WERI-Rb-1 (cell line): ENCODE measurements around the gene OR13C2.
"Not testable (repeated sequence)": the region's sequence is repeated elsewhere in the genome, so short reads cannot be mapped to it uniquely, and the experiment has no call there.

Experiments used
- DNase-seq: peaks from one replicate; pipeline ENCODE4 v3.0.0-alpha.2; 2020
- H3K27ac ChIP-seq: fragments of 250-450 bp; sonication (Bioruptor Pico); 2 replicates; pipeline ENCODE4 v1.5.1; 2020; ENCODE audit warnings: mild to moderate bottlenecking, moderate library complexity
- H3K27me3 ChIP-seq: fragments of 250-450 bp; sonication (Bioruptor Pico); 2 replicates; pipeline ENCODE4 v1.5.1; 2021; ENCODE audit warnings: mild to moderate bottlenecking, low read depth, moderate library complexity; ENCODE audit not compliant: insufficient read depth, severe bottlenecking
- H3K36me3 ChIP-seq: fragments of 250-450 bp; sonication (Bioruptor Pico); 2 replicates; pipeline ENCODE4 v1.5.1; 2020; ENCODE audit warnings: mild to moderate bottlenecking, moderate library complexity
- H3K4me3 ChIP-seq: 2 replicates; pipeline ENCODE4 v1.5.1; 2011; ENCODE audit warnings: low read depth, mild to moderate bottlenecking, control low read depth, low read length
- H3K9me3 ChIP-seq: fragments of 250-450 bp; sonication (Bioruptor Pico); 2 replicates; pipeline ENCODE4 v1.5.1; 2021; ENCODE audit warnings: mild to moderate bottlenecking, moderate library complexity; ENCODE audit not compliant: severe bottlenecking
- CTCF ChIP-seq: IDR thresholded peaks from 2 replicates; pipeline ENCODE4 v1.5.1; 2011; ENCODE audit warnings: low read depth, mild to moderate bottlenecking, control low read depth, inconsistent platforms, low read length

Gene OR13C2

GRCh38 chr9:104605527-104605926 is at the start of gene OR13C2:
Gene OR13C2, minus strand, starts transcription at chr9:104605627. Its CDS starts 0 bp downstream, at chr9:104605627.
- not testable (repeated sequence) for H3K36me3 ChIP-seq, H3K4me3 ChIP-seq, H3K9me3 ChIP-seq, H3K27ac ChIP-seq, DNase-seq, H3K27me3 ChIP-seq

GRCh38 chr9:104635456-104635855 is 30.0 kb upstream of the OR13C2 start:
- Histone ChIP-seq H3K27ac (no peak overlapping the region), H3K27me3 (no peaks in the 10 kb centered on the region), H3K4me3 (no peak overlapping the region), H3K36me3 (no peaks in the 10 kb centered on the region), H3K9me3 (peaks cover 9% of the 10 kb centered on the region)
- no peak for TF ChIP-seq CTCF
- DNase-seq: no peak

- no peaks in the 10 kb centered on the region for H3K36me3 ChIP-seq
- H3K27me3 ChIP-seq: no peaks in the 10 kb centered on the region
- DNase-seq: no peak
- H3K9me3 ChIP-seq: peaks cover 9% of the 10 kb centered on the region
- H3K27ac ChIP-seq: no peak overlapping the region
- TF ChIP-seq CTCF: no peak
- H3K4me3 ChIP-seq: no peak overlapping the region
These were observed 28.6 kb upstream of the OR13C2 start for GRCh38 chr9:104633976-104634520.

GRCh38 chr9:104625964-104626363 is 20.5 kb upstream of the OR13C2 start:
- not testable (repeated sequence) for H3K4me3 ChIP-seq, H3K36me3 ChIP-seq, H3K27me3 ChIP-seq, H3K9me3 ChIP-seq, H3K27ac ChIP-seq, DNase-seq

GRCh38 chr9:104618104-104618503 is 12.7 kb upstream of the OR13C2 start, which contains the start of gene OR13C9:
Gene OR13C9, minus strand, starts transcription at chr9:104618204. Its CDS starts 0 bp downstream, at chr9:104618204.
- TF ChIP-seq CTCF: no peak
- Histone ChIP-seq H3K27me3 (no peaks in the 10 kb centered on the region), H3K4me3 (no peak within 1 kb of the TSS), H3K9me3 (no peaks in the 10 kb centered on the region), H3K27ac (no peak within 1 kb of the TSS), H3K36me3 (no peaks in the 10 kb centered on the region)
- no peak for DNase-seq

GRCh38 chr9:104617418-104617817 is 12.0 kb upstream of the OR13C2 start:
- DNase-seq: no peak

More at GRCh38 chr9:104617418-104617817, 12.0 kb upstream of the OR13C2 start:
- no peaks in the 10 kb centered on the region for H3K27me3 ChIP-seq
- no peaks in the 10 kb centered on the region for H3K36me3 ChIP-seq
- no peak for TF ChIP-seq CTCF
- no peak overlapping the region for H3K4me3 ChIP-seq
- no peaks in the 10 kb centered on the region for H3K9me3 ChIP-seq
- no peak overlapping the region for H3K27ac ChIP-seq
